LNCAP (cell line): ENCODE measurements around the gene FAM222A.

Experiments used
- CTCF ChIP-seq: fragments of 450-650 bp; IDR thresholded peaks from 2 replicates; pipeline ENCODE4 v1.5.1; 2017; ENCODE audit warnings: mild to moderate bottlenecking

FAM222A gene

DNA sequence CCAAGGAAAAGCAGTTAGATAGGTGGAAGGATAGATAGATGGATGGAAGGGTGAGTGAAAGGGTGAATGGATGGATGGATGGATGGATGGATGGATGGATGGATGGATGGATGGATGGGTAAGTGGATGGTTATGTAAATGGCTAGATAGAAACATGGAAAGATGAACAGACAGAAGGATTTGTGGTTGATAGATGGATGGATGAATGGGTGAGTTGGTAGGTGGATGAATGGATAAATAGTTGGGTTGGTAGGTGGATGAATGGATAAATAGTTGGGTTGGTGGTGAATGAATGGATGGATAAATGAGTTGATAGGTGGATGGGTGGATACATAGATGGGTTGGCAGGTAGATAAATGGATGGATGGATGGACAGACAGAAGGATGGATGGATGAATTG, 30.3 kb upstream of the FAM222A start:
- TF ChIP-seq CTCF, result no peak

- TF ChIP-seq CTCF, result no peak
Observed at GRCh38 chr12:109685574-109686447, 27.8 kb upstream of the FAM222A start.

DNA sequence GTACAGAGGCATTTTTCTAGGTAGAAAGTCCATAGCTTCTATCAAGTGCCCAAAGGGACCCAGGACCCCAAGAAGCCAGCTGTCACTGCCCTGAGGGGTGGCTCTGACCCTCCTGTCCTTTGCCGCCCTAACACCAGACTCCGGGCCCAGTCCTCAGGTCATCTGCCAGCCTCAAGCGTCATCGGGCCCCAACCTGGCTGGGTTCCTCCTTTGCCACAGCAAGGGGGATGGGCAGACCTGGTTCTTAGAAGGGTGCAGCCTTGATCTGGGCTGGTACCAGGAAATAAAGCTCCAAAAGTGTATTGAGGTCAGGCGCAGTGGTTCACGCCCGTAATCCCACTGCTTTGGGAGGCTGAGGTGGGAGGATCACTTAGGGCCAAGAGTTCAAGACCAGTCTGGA, 27.1 kb upstream of the FAM222A start:
- no peak for TF ChIP-seq CTCF

- no peak for TF ChIP-seq CTCF
Observed at GRCh38 chr12:109687250-109687649, 26.4 kb upstream of the FAM222A start.

GRCh38 chr12:109689426-109689825, 24.2 kb upstream of the FAM222A start:
- no peak for TF ChIP-seq CTCF

- no peak for TF ChIP-seq CTCF
Observed at GRCh38 chr12:109693160-109693559, 20.5 kb upstream of the FAM222A start.

GRCh38 chr12:109693653-109694600, 19.7 kb upstream of the FAM222A start:
- TF ChIP-seq CTCF, result no peak
